Measurements from ENCODE around the gene CRYGS. TPM values are rescaled to one million over a fixed set of nuclear protein-coding genes. Genes with fewer than 3 reads are reported as not detected.

Gene CRYGS
- total RNA-seq, 1 donor from 2014 or later: 4.8 TPM

Other genes starting within 250 kb of the CRYGS start
- 0.14 and 0.28 TPM in 2 replicates for gene DGKG, start 182.1 kb downstream of the CRYGS start, total RNA-seq
- gene TBCCD1, start 23.0 kb upstream of the CRYGS start, total RNA-seq: 20.9 and 21.4 TPM in 2 replicates
- 74.0 and 77.7 TPM in 2 replicates for gene DNAJB11, start 26.3 kb upstream of the CRYGS start, total RNA-seq
- not detected in 2 replicates for gene AHSG, start 68.7 kb upstream of the CRYGS start, total RNA-seq
- not detected in 2 replicates for gene FETUB, start 96.0 kb upstream of the CRYGS start, total RNA-seq
- gene HRG, start 121.6 kb upstream of the CRYGS start, total RNA-seq: not detected in 2 replicates
- gene KNG1, start 173.0 kb upstream of the CRYGS start, total RNA-seq: not detected in 2 replicates
- gene EIF4A2, start 239.2 kb upstream of the CRYGS start, total RNA-seq: 502 and 507 TPM in 2 replicates

Measured in activated CD4-positive, alpha-beta T cell treated with anti-CD3 and anti-CD28 coated beads, Interleukin-2, amount 10 ng/mL, durations not matched to agents 24 days and 14 days (primary cell).